DOHH2 (cell line): Measurements from ENCODE around the gene CILP.

Experiments
- CTCF ChIP-seq: fragments of 200-600 bp; sonication (generic); IDR thresholded peaks from one replicate; pipeline ENCODE4 v1.5.1; 2014; ENCODE audit warnings: antibody characterized with exemption, mild to moderate bottlenecking, low read depth, low read length; ENCODE audit not compliant: poor library complexity, severe bottlenecking
- EZH2phosphoT487 ChIP-seq: fragments of 200-600 bp; sonication (generic); IDR thresholded peaks from 2 replicates; pipeline ENCODE4 v1.6.1; 2017; ENCODE audit warnings: borderline replicate concordance, mild to moderate bottlenecking, antibody characterized with exemption, low read length, moderate library complexity, mixed read lengths

DNA sequence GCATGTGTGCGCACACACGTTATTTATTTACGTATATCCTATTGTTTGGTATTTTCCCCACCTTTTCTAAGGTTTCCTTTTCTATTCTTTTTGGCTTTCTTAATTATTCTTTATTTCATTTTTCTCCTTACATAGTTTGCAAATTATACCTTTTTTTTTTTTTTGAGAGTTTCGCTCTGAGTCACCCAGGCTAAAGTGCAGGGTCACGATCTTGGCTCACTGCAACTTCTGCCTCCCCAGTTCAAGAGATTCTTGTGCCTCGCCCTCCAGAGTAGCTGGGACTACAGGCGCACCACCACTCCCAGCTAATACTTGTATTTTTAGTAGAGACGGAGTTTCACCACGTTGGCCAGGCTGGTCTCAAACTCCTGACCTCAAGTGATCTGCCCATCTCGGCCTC, 20.0 kb upstream of the CILP start:
- TF ChIP-seq CTCF (no peak), EZH2phosphoT487 (no peak)
